HEK293T (cell line): ENCODE data around the gene NOL12.

Source experiments
- ARNT ChIP-seq: fragments of 450-650 bp; IDR thresholded peaks from 2 replicates; pipeline ENCODE4 v1.6.1; 2017; ENCODE audit warnings: mild to moderate bottlenecking
- FOXK2 ChIP-seq: fragments of 450-650 bp; IDR thresholded peaks from 2 replicates; pipeline ENCODE4 v1.6.1; 2016; ENCODE audit warnings: mild to moderate bottlenecking
- FOXM1 ChIP-seq: fragments of 450-650 bp; IDR thresholded peaks from 2 replicates; pipeline ENCODE4 v1.6.1; 2017; ENCODE audit warnings: mild to moderate bottlenecking, borderline replicate concordance
- HDGF ChIP-seq: fragments of 450-650 bp; IDR thresholded peaks from 2 replicates; pipeline ENCODE4 v1.6.1; 2017; ENCODE audit warnings: antibody characterized with exemption, borderline replicate concordance
- PKNOX1 ChIP-seq: fragments of 450-650 bp; IDR thresholded peaks from 2 replicates; pipeline ENCODE4 v1.6.1; 2016
- SP1 ChIP-seq: fragments of 450-650 bp; IDR thresholded peaks from 2 replicates; pipeline ENCODE4 v1.6.1; 2017

GRCh38 chr22:37658133-37659065 lies 27.7 kb upstream of the NOL12 start, which contains the start of gene PDXP:
- TF ChIP-seq FOXK2, result no peak
- peak; percentile 100 for TF ChIP-seq PKNOX1
- TF ChIP-seq SP1, result no peak
- TF ChIP-seq HDGF, result no peak
- peak; percentile 21; the same call in 1 of the 2 replicates for TF ChIP-seq FOXM1
- peak; percentile 43; the same call in 1 of the 2 replicates for TF ChIP-seq ARNT
